Central memory CD4-positive, alpha-beta T cell (primary cell): ENCODE measurements around the gene OR8H2.
"Not testable (repeated sequence)": the region's sequence is repeated elsewhere in the genome, so short reads cannot be mapped to it uniquely, and the experiment has no call there.

Experiments used
- DNase-seq: peaks from one replicate; pipeline ENCODE4 v3.0.0; 2022
- total RNA-seq, 3 experiments: gene quantifications; one replicate each; lab custom pipeline; 2026; lab: John Stamatoyannopoulos, UW

Gene OR8H2, protein sequence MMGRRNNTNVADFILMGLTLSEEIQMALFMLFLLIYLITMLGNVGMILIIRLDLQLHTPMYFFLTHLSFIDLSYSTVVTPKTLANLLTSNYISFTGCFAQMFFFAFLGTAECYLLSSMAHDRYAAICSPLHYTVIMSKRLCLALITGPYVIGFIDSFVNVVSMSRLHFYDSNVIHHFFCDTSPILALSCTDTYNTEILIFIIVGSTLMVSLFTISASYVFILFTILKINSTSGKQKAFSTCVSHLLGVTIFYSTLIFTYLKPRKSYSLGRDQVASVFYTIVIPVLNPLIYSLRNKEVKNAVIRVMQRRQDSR
- total RNA-seq, result 0 reads per million in 3 experiments

DNA sequence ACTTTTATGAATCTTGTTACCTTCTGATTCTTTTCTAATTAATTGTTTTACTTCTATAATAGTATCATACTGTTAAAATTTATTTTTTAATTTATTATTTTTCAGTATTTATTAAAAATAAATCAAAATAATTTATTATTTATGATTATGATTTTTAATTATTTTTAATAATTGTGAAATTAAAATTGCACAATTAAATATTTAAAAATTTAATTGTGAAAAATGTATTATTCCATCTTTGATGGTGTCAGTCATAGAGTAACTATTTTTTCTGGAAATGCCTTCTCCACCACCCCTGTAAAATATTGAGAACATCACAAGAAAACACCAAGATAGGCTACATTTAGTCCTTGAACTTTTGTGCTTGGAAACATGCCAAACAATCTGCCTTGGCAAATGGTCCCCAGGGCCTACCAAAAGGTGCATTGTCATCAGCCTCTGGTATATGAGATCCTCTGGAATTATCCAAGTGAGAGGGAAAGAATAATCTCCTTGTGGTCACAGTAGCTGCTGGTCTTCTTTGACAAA is at the start of gene OR8H2:
Gene OR8H2, plus strand, starts transcription at position 478 of the 528 bp plus-strand sequence. CDS start 1,356 bp downstream, outside the sequence.
- DNase-seq, result no peak

DNA sequence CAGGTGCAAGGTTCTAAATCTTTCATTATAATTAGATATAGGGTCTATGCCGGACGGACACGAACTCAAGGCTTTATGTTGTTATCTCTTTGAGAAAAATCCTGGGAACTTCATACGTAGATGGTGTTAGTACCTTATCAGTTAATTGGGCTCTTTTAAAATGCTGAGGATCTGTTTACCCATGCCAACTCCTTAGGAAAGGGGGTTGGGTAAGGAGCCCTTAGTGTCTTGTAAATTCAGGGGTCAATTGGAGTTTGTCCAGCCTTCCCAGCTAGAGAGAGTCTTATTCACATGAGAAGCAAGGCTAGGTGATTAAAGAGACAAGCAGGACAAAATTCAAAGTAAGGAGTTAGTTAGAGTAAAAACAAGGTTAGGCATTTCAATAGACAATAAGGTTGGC is 47.1 kb upstream of the OR8H2 start:
- not testable (repeated sequence) for DNase-seq

DNA sequence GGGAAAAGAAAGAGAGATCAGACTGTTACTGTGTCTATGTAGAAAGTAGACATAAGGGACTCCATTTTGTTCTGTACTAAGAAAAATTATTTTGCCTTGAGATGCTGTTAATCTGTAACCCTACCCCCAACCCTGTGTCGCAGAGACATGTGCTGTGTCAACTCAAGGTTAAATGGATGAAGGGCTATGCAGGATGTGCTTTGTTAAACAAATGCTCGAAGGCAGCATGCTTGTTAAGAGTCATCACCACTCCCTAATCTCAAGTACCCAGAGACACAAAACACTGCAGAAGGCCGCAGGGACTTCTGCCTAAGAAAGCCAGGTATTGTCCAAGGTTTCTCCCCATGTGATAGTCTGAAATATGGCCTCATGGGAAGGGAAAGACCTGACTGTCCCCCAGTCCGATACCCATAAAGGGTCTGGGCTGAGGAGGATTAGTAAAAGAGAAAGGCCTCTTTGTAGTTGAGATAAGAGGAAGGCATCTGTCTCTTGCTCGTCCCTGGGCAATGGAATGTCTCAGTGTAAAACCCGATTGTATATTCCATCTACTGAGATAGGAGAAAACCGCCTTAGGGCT is 45.7 kb upstream of the OR8H2 start:
- not testable (repeated sequence) for DNase-seq

GRCh38 chr11:56058260-56058780 is 45.2 kb upstream of the OR8H2 start:
- DNase-seq, result not testable (repeated sequence)

DNA sequence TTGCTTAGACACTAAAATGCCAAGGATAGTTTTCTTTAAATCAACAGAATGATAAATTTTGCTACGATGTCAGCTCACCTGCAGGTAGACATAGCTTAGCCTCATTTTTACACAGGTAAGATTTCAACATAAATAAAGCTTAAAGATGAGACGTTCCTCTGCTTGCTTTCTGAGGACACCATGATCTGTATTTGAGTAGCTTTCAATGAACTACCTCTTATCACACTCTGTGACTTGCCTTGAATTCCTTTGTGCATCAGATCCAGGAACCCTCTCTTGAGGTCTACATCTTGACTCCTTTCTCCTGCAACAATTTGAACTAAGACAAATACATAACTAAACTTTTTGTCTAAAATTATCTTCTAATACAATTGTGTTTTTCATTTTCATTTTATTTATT is 36.5 kb upstream of the OR8H2 start:
- DNase-seq, result no peak

DNA sequence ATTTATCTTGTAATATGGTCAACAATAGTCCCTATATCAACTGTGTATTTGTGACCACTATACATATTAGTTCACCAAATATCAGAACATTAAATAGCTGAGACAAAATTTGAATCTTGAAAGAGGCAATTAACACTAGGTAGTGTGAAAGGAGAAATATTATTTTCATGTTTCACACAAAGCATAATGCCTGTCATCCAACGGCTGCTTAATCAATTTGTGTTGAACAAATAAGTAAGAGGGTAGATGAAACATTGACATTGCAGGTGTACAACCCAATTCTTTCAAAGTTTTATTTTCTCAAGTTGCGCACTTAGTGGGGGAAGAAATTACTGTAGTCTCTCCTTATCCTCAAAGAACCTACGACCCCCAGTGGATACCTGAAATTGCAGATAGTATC is 13.8 kb upstream of the OR8H2 start:
- DNase-seq, result no peak

DNA sequence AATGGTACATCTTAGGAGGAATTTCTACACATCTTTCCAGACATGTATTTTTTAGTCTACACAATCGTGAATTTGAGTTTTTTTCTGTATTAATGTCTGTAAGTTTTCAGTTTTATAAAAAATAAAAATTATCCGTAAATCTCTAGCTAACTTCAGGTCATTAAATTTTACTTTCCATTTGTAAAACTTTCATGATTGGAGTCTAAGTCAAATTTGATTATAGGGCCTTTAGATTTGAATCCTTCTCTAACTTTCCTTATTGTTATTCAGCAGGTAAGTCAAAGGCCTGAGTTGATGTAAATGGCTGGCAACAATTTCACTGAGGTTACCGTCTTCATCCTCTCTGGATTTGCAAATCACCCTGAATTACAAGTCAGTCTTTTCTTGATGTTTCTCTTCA is 10.5 kb upstream of the OR8H2 start, which contains the start of gene OR8I2:
Gene OR8I2, plus strand, starts transcription at position 301 of the 400 bp plus-strand sequence. Its CDS starts 0 bp downstream, at position 301.
- DNase-seq, result no peak

DNA sequence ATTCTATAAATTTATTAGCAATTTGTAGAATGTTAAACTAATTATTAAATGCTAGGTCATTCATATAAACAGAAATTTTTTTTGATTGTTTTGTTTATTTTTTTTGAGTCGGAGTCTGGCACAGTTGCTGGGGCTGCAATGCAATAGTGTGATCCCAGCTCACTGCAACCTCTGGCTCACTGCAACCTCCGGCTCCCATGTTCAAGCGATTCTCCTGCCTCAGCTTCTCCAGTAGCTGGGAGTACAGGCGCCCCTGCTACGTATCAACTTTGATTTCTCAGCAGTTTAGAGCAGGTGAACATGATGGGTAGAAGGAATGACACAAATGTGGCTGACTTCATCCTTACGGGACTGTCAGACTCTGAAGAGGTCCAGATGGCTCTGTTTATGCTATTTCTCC is 18.6 kb downstream of the OR8H2 start, which contains the start of gene OR8H3:
Gene OR8H3, plus strand, starts transcription at position 301 of the 400 bp plus-strand sequence. Its CDS starts 0 bp downstream, at position 301.
- DNase-seq, result no peak

- no peak for DNase-seq
These were observed 36.7 kb downstream of the OR8H2 start, which contains the start of gene OR8J3 for GRCh38 chr11:56140151-56140661. Gene OR8J3, minus strand, starts transcription at chr11:56140201. Its CDS starts 2,483 bp downstream, at chr11:56137718.

- DNase-seq, result not testable (repeated sequence)
These were observed 40.2 kb downstream of the OR8H2 start for GRCh38 chr11:56143681-56144080.

GRCh38 chr11:56151376-56151775 is 47.9 kb downstream of the OR8H2 start:
- DNase-seq, result no peak

GRCh38 chr11:56152333-56152732 is 48.8 kb downstream of the OR8H2 start:
- no peak for DNase-seq
